Cortex of kidney (tissue), 1 donor: Measurements from ENCODE around the gene HNRNPLL.

ENCODE experiments used
- DNase-seq: peaks from one replicate; lab custom pipeline; 2025; lab: John Stamatoyannopoulos, UW

Gene HNRNPLL

GRCh38 chr2:38592951-38593350 is 9.8 kb downstream of the HNRNPLL start:
- no peak for DNase-seq

GRCh38 chr2:38591152-38591551 is 11.6 kb downstream of the HNRNPLL start:
- no peak for DNase-seq

GRCh38 chr2:38590053-38590452 is 12.7 kb downstream of the HNRNPLL start:
- DNase-seq = no peak

GRCh38 chr2:38586931-38587330 is 15.8 kb downstream of the HNRNPLL start:
- DNase-seq = no peak

GRCh38 chr2:38584881-38585280 is 17.8 kb downstream of the HNRNPLL start:
- DNase-seq = no peak

GRCh38 chr2:38583994-38584393 is 18.7 kb downstream of the HNRNPLL start:
- no peak for DNase-seq

GRCh38 chr2:38583524-38583923 is 19.2 kb downstream of the HNRNPLL start:
- no peak for DNase-seq

- no peak for DNase-seq
Measured at GRCh38 chr2:38581193-38582147, 21.3 kb downstream of the HNRNPLL start.

- DNase-seq = no peak
Measured at GRCh38 chr2:38580115-38580636, 22.6 kb downstream of the HNRNPLL start.

- no peak for DNase-seq
Measured at GRCh38 chr2:38578832-38579231, 23.9 kb downstream of the HNRNPLL start.

GRCh38 chr2:38574278-38574677 is 28.4 kb downstream of the HNRNPLL start:
- no peak for DNase-seq

- no peak for DNase-seq
Measured at GRCh38 chr2:38572167-38572566, 30.6 kb downstream of the HNRNPLL start.

GRCh38 chr2:38571193-38571592 is 31.5 kb downstream of the HNRNPLL start:
- DNase-seq = no peak

GRCh38 chr2:38568724-38569436 is 33.8 kb downstream of the HNRNPLL start:
- DNase-seq = no peak

GRCh38 chr2:38565333-38565732 is 37.4 kb downstream of the HNRNPLL start:
- DNase-seq = no peak

GRCh38 chr2:38561691-38562090 is 41.0 kb downstream of the HNRNPLL start:
- DNase-seq = no peak

GRCh38 chr2:38560092-38560491 is 42.6 kb downstream of the HNRNPLL start:
- DNase-seq = no peak

- DNase-seq = no peak
Measured at GRCh38 chr2:38557981-38558380, 44.7 kb downstream of the HNRNPLL start.

GRCh38 chr2:38557217-38557616 is 45.5 kb downstream of the HNRNPLL start:
- no peak for DNase-seq

- DNase-seq = no peak
Measured at GRCh38 chr2:38556006-38556801, 46.5 kb downstream of the HNRNPLL start.

- DNase-seq = no peak
Measured at GRCh38 chr2:38554973-38555595, 47.6 kb downstream of the HNRNPLL start.

- DNase-seq = no peak
Measured at GRCh38 chr2:38553554-38553953, 49.2 kb downstream of the HNRNPLL start.
